H1 (cell line): Measurements from ENCODE around the gene SPIB. TPM values are rescaled to one million over a fixed set of nuclear protein-coding genes. Genes with fewer than 3 reads are reported as not detected.

ENCODE experiments used
- BRCA1 ChIP-seq: IDR thresholded peaks from 2 replicates; pipeline ENCODE4 v1.6.1; 2012; ENCODE audit warnings: low read depth, low read length, improper control_type of control experiment
- CHD2 ChIP-seq: IDR thresholded peaks from 2 replicates; pipeline ENCODE4 v1.6.1; 2012; ENCODE audit warnings: low read length, improper control_type of control experiment
- CTBP2 ChIP-seq: IDR thresholded peaks from 2 replicates; pipeline ENCODE4 v1.7.0; 2011; ENCODE audit warnings: borderline replicate concordance, mild to moderate bottlenecking, moderate library complexity, mixed read lengths, low read length; ENCODE audit not compliant: insufficient read depth, insufficient read length
- E2F6 ChIP-seq: IDR thresholded peaks from 2 replicates; pipeline ENCODE4 v1.6.1; 2012; ENCODE audit warnings: inconsistent platforms
- EGR1 ChIP-seq: IDR thresholded peaks from 2 replicates; pipeline ENCODE4 v1.6.1; 2011; ENCODE audit warnings: low read depth, low read length, borderline replicate concordance
- EZH2 ChIP-seq: fragments of 200-600 bp; sonication (generic); IDR thresholded peaks from 2 replicates; pipeline ENCODE4 v1.7.1; 2012; ENCODE audit warnings: low read depth, mild to moderate bottlenecking, moderate library complexity, low read length, inconsistent platforms; ENCODE audit not compliant: severe bottlenecking
- GABPA ChIP-seq: IDR thresholded peaks from 2 replicates; pipeline ENCODE4 v1.6.1; 2011; ENCODE audit warnings: mild to moderate bottlenecking, low read length, moderate library complexity, borderline replicate concordance; ENCODE audit not compliant: insufficient read depth
- KDM1A ChIP-seq: fragments of 200-600, 300-600 bp; sonication (generic); IDR thresholded peaks from 2 replicates; pipeline ENCODE4 v1.7.1; 2016; ENCODE audit warnings: mild to moderate bottlenecking, low read length, borderline replicate concordance
- NRF1 ChIP-seq: IDR thresholded peaks from 2 replicates; pipeline ENCODE4 v1.6.1; 2011; ENCODE audit warnings: mild to moderate bottlenecking, low read depth, low read length, improper control_type of control experiment
- POLR2A ChIP-seq, 2 experiments: IDR thresholded peaks; 1 replicate in 1 of 2; 2 replicates in 1 of 2; pipeline ENCODE4 v1.6.1; 2011; ENCODE audit warnings: low read depth in 2 of 2, low read length in 2 of 2, mild to moderate bottlenecking in 2 of 2; ENCODE audit errors: control extremely low read depth in 1 of 2
- RBBP5 ChIP-seq: IDR thresholded peaks from 2 replicates; pipeline ENCODE4 v1.7.1; 2012; ENCODE audit warnings: low read depth, mild to moderate bottlenecking, inconsistent platforms, low read length, moderate library complexity, borderline replicate concordance
- SIN3A ChIP-seq, 2 experiments: IDR thresholded peaks in 1 of 2; conservative IDR thresholded peaks in 1 of 2; 2 replicates each; pipeline ENCODE4 v1.6.1; 2011 to 2012; ENCODE audit warnings: low read length in 2 of 2, improper control_type of control experiment in 1 of 2, low read depth in 1 of 2, mild to moderate bottlenecking in 1 of 2
- SP4 ChIP-seq: IDR thresholded peaks from 2 replicates; pipeline ENCODE4 v1.6.1; 2012; ENCODE audit warnings: low read length, inconsistent platforms
- TBP ChIP-seq: IDR thresholded peaks from 2 replicates; pipeline ENCODE4 v1.6.1; 2011; ENCODE audit warnings: low read depth, low read length, improper control_type of control experiment
- polyA plus RNA-seq, 7 experiments: library from polyadenylated mRNA; depleted of rRNA in 3 of 7; stranded (reverse) in 5 of 7; unstranded in 2 of 7; fragments of >200 nt in 5 of 7; fragments of 200-250 nt in 2 of 7; gene quantifications; 1 replicate in 5 of 7; 2 replicates in 1 of 7; 4 replicates in 1 of 7; pipeline versions ENCODE4 v1.2.1 to v1.2.3, GENCODE V29; 2011 to 2013; ENCODE audit warnings: missing spikeins in 2 of 7, mixed read lengths in 2 of 7
- total RNA-seq: library from RNA; stranded (reverse); fragmentation: NEBNext Ultra II Directional; extraction: Animal tissue kit (Norgen Biotek cat#: 25700); gene quantifications from 2 replicates; pipeline ENCODE4 v1.2.1, GENCODE V29; 2021

The SPIB gene
- total and polyA plus RNA-seq, 2 of the 8 experiments (the other 6 are each of a cell fraction or from before 2014, with no cell fraction given), result 11.1 to 17.4 TPM

GRCh38 chr19:50431343-50432220, 12.8 kb downstream of the SPIB start (continued):
- TF ChIP-seq CTBP2 (no peak), SIN3A (conservative IDR thresholded peaks at IDR 0.05 in 1 of 2, IDR thresholded peaks at IDR 0.05 in 1 of 2; ENCODE audit: low read depth in 1 of 2, low read length in 2 of 2) (no peak), KDM1A (no peak), POLR2A (IDR thresholded peaks at IDR 0.05; ENCODE audit: control extremely low read depth in 1 of 2, low read depth in 2 of 2, low read length in 2 of 2) (peak in 1 of 2 experiments; percentile 63; a peak in 2 of 3 replicates), RBBP5 (0 out of 2 replicates have a peak, but pooled peaks have one; percentile 10), EGR1 (0 out of 2 replicates have a peak, but pooled peaks have one; percentile 29), EZH2 (no peak), GABPA (peak; percentile 54; the same call in 1 of the 2 replicates), BRCA1 (peak; percentile 36; the same call in 1 of the 2 replicates), CHD2 (peak; percentile 84), TBP (no peak), SP4 (peak; percentile 21; the same call in 1 of the 2 replicates), NRF1 (no peak), E2F6 (peak; percentile 54; the same call in 1 of the 2 replicates)
